B cell (primary cell): ENCODE data around the gene NCOA5. TPM values are rescaled to one million over a fixed set of nuclear protein-coding genes. Genes with fewer than 3 reads are reported as not detected.

Experiments
- ATAC-seq: fragments of 200-7000 bp; cut with Tn5 transposase; one replicate; pipeline ENCODE4 v1.10.0; 2021; ENCODE audit warnings: low read depth, mild to moderate bottlenecking, moderate number of reproducible peaks, moderate library complexity
- CTCF ChIA-PET: fragments of 350-600 bp; sonication (Branson Sonifier 250); formaldehyde crosslinking; loops from one replicate; lab custom pipeline; 2021; ENCODE audit warnings: antibody characterized with exemption, inconsistent platforms; lab: Charles Lee
- POLR2A ChIA-PET: fragments of 350-600 bp; sonication (Branson Sonifier 250); formaldehyde crosslinking; loops from one replicate; lab custom pipeline; 2021; ENCODE audit warnings: antibody characterized with exemption; lab: Charles Lee
- DNase-seq: peaks from one replicate; pipeline ENCODE4 v3.0.0; 2013
- H2AFZ ChIP-seq: 2 replicates; pipeline ENCODE4 v1.6.1; 2012; ENCODE audit warnings: mild to moderate bottlenecking, low read depth, low read length; ENCODE audit not compliant: insufficient read depth, poor library complexity, severe bottlenecking
- H3K27ac ChIP-seq, 2 donors: 1 replicate in 1 of 2; 2 replicates in 1 of 2; pipeline ENCODE4 v1.5.1; 2012 to 2013; ENCODE audit warnings: low read length in 2 of 2, mild to moderate bottlenecking in 2 of 2, moderate library complexity in 1 of 2
- H3K27me3 ChIP-seq, 4 experiments: fragments of 200-600 bp in 1 of 4; sonication (generic) in 1 of 4; replicated peaks in 1 of 4; 1 replicate in 2 of 4; 2 replicates in 2 of 4; pipeline versions ENCODE4 v1.6.1 to v1.7.0; 2013 to 2016; ENCODE audit warnings: low read length in 3 of 4, mild to moderate bottlenecking in 2 of 4, mixed read lengths in 1 of 4, moderate library complexity in 1 of 4; ENCODE audit not compliant: insufficient read depth in 4 of 4, control insufficient read depth in 3 of 4; ENCODE audit errors: control extremely low read depth in 1 of 4
- H3K36me3 ChIP-seq, 2 experiments: replicated peaks in 1 of 2; 1 replicate in 1 of 2; 2 replicates in 1 of 2; pipeline versions ENCODE4 v1.6.1 to v1.7.1; 2013; ENCODE audit warnings: low read length in 1 of 2; ENCODE audit not compliant: insufficient read depth in 2 of 2, control insufficient read depth in 1 of 2; ENCODE audit errors: control extremely low read depth in 1 of 2, extremely low read depth in 1 of 2
- H3K4me1 ChIP-seq, 2 donors: fragments of 200-600 bp in 1 of 2; sonication (generic) in 1 of 2; 1 replicate in 1 of 2; 2 replicates in 1 of 2; pipeline versions ENCODE4 v1.5.1 to v1.6.1; 2013 to 2017; ENCODE audit warnings: low read length in 2 of 2; ENCODE audit not compliant: control insufficient read depth in 2 of 2, insufficient read depth in 2 of 2
- H3K4me2 ChIP-seq: replicated peaks from 2 replicates; pipeline ENCODE3; 2012; ENCODE audit warnings: mild to moderate bottlenecking, low read depth, low read length; ENCODE audit not compliant: poor library complexity, severe bottlenecking
- H3K4me3 ChIP-seq, 5 experiments: fragments of 200-600 bp in 1 of 5; sonication (generic) in 1 of 5; 1 replicate in 3 of 5; 2 replicates in 2 of 5; pipeline versions ENCODE4 v1.5.1 to v1.7.0; 2011 to 2016; ENCODE audit warnings: low read length in 4 of 5, mild to moderate bottlenecking in 4 of 5, low read depth in 2 of 5, control low read depth in 1 of 5, moderate library complexity in 1 of 5; ENCODE audit not compliant: insufficient read depth in 1 of 5; ENCODE audit errors: control extremely low read depth in 1 of 5, extremely low read depth in 1 of 5
- H3K79me2 ChIP-seq: fragments of 200-600 bp; sonication (generic); one replicate; pipeline ENCODE4 v1.6.0; 2016; ENCODE audit warnings: low read length; ENCODE audit not compliant: control insufficient read depth, insufficient read depth
- H3K9ac ChIP-seq: fragments of 200-600 bp; sonication (generic); 2 replicates; pipeline ENCODE4 v1.6.1; 2017; ENCODE audit warnings: mild to moderate bottlenecking, low read length, moderate library complexity
- H3K9me3 ChIP-seq, 3 donors: one replicate each; pipeline versions ENCODE4 v1.6.1 to v1.7.1; 2013; ENCODE audit warnings: low read length in 2 of 3; ENCODE audit not compliant: control insufficient read depth in 2 of 3, insufficient read depth in 1 of 3; ENCODE audit errors: control extremely low read depth in 1 of 3
- H4K20me1 ChIP-seq: 2 replicates; pipeline ENCODE4 v1.6.0; 2012; ENCODE audit warnings: mild to moderate bottlenecking, low read length; ENCODE audit not compliant: insufficient read depth, control insufficient read depth, poor library complexity, severe bottlenecking
- H3K27ac Mint-ChIP-seq: one replicate; pipeline ENCODE4 v1.8.0; 2021; ENCODE audit warnings: mixed read lengths
- H3K27me3 Mint-ChIP-seq: one replicate; pipeline ENCODE4 v1.8.0; 2021; ENCODE audit warnings: mixed read lengths
- H3K4me1 Mint-ChIP-seq: one replicate; pipeline ENCODE4 v1.8.0; 2021; ENCODE audit warnings: mixed read lengths
- H3K4me3 Mint-ChIP-seq: one replicate; pipeline ENCODE4 v1.8.0; 2021; ENCODE audit warnings: mixed read lengths
- H3K9me3 Mint-ChIP-seq: one replicate; pipeline ENCODE4 v1.8.0; 2022; ENCODE audit warnings: mixed read lengths; ENCODE audit not compliant: insufficient read depth
- CTCF ChIP-seq: fragments of 200-600 bp; IDR thresholded peaks from one replicate; pipeline ENCODE4 v1.8.0; 2022; ENCODE audit warnings: antibody characterized with exemption, mild to moderate bottlenecking
- EZH2 ChIP-seq: IDR thresholded peaks from 2 replicates; pipeline ENCODE4 v1.6.1; 2012; ENCODE audit warnings: borderline replicate concordance, low read depth, mild to moderate bottlenecking, moderate library complexity, low read length; ENCODE audit not compliant: insufficient read depth, poor library complexity, severe bottlenecking
- WGBS: methylation state at CpG from one replicate; pipeline ENCODE4 v1.1.5; 2013; ENCODE audit warnings: missing lambda C conversion rate; ENCODE audit not compliant: insufficient coverage; 5-methylcytosine and 5-hydroxymethylcytosine counted together
- intact Hi-C: fragments of 100-400 bp; cut with micrococcal nuclease; formaldehyde crosslinking; loops from one replicate; pipeline ENCODE4 v1.10.0; 2022
- polyA plus RNA-seq: library from polyadenylated mRNA; depleted of rRNA; stranded (reverse); fragments of >200 nt; gene quantifications from 2 replicates; pipeline ENCODE4 v1.2.3, GENCODE V29; 2012
- total RNA-seq, 2 donors: library from RNA; stranded (reverse); fragments of 120-200 nt in 1 of 2; gene quantifications; 1 replicate in 1 of 2; 2 replicates in 1 of 2; pipeline versions ENCODE4 v1.2.3 to v1.2.4, GENCODE V29; 2013 to 2022

NCOA5 gene
- total and polyA plus RNA-seq, 2 donors (not counting 1 experiment from before 2014, with no cell fraction given), result 26.0 to 41.6 TPM

DNA sequence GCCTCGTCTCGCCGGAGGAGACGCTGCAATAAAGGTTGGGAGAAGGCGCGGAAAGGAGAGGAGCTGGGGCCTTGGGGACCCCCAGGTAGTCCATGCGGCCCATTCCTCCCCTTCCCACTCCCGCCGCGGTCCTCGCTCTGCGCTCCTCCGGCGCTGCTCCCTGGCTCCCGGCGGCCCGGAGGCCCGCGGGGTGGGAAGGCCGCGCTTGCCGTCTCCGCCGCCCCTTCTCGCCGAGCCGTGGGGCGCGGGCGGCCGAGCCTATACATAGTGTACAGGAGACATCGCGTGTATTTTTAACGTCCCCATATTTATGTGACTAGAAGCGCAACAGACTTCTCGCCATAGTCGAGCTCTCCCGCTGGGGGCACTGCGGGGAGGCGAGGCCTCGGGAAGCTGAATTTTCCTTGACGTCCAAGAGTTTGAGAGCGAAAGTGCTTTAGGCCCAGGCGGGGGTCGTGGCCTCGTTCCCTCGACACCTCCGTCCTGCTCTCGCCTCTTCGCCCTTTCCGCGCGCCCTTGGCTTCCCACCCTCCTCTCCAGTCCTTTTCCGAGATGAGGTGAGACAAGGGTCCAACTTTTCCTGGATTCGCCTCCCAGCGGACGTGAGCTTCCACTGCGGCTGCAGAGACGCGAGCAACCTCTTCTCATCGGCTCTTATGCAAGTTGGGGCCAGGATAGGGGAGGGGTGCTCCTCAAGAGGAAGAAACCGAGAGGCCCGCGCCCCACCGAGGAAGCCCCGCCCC lies 31.7 kb downstream of the NCOA5 start:
- H3K9me3 ChIP-seq, result peaks cover 0 to 26% (median 0%) of the 10 kb centered on the region in 3 donors
- H3K27me3 ChIP-seq, result peaks cover 0 to 42% (median 9%) of the 10 kb centered on the region in 4 experiments
- peaks cover 0 to 22% of the 10 kb centered on the region in 2 experiments for H3K36me3 ChIP-seq
- peak; percentile 51 for DNase-seq
- Mint-ChIP-seq H3K27me3 (peaks cover 32% of the 10 kb centered on the region), H3K4me1 (peaks cover 41% of the 10 kb centered on the region), H3K4me3 (peak overlapping the region; percentile 74), H3K9me3 (no peaks in the 10 kb centered on the region), H3K27ac (no peak overlapping the region)
- peak overlapping the region; percentile 24 for H2AFZ ChIP-seq
- H3K4me1 ChIP-seq, result peaks cover 39 to 44% of the 10 kb centered on the region in 2 donors
- WGBS, result 9% methylated on average over 64 of the region's 66 CpGs
- H3K4me2 ChIP-seq, result peak overlapping the region; percentile 76
- POLR2A ChIA-PET, result no interaction called here
- CTCF ChIA-PET, result interaction anchor here (0.7 to 1.5 kb wide), 2 partner anchors 35 to 72 kb away, joined by 3 to 7 read pairs; no protein-coding TSS in a partner anchor
- peak overlapping the region; percentile 29 for H3K9ac ChIP-seq
- H3K79me2 ChIP-seq, result no peaks in the 10 kb centered on the region
- intact Hi-C loops, result no loop called here
- TF ChIP-seq EZH2, result no peak
- peak; percentile 13 for TF ChIP-seq CTCF
- no peak overlapping the region for H3K27ac ChIP-seq
- peaks cover 59% of the 10 kb centered on the region for H4K20me1 ChIP-seq
- peak; percentile 46 for ATAC-seq
- peak overlapping the region in 3 of 5 experiments; percentile 26 to 30 (median 27) for H3K4me3 ChIP-seq
